Testis (tissue), 2 donors: Measurements from ENCODE around the gene RPTOR.

Source experiments
- POLR2A ChIP-seq: fragments of 450-650 bp; IDR thresholded peaks from one replicate; pipeline ENCODE4 v1.6.1; 2017; ENCODE audit warnings: antibody characterized with exemption, mild to moderate bottlenecking, moderate library complexity
- TF ChIP-seq, protein P1 (sequence below), 3 experiments: fragments of 450-650 bp in 2 of 3; fragments of 200-600 bp in 1 of 3; sonication (generic) in 1 of 3; IDR thresholded peaks; one replicate each; pipeline ENCODE4 v1.5.1; 2016 to 2019; ENCODE audit warnings: antibody characterized with exemption in 3 of 3, mild to moderate bottlenecking in 2 of 3, moderate library complexity in 1 of 3

GRCh38 chr17:80930335-80931279 lies 386.0 kb downstream of the RPTOR start:
- TF ChIP-seq, protein P1, sequence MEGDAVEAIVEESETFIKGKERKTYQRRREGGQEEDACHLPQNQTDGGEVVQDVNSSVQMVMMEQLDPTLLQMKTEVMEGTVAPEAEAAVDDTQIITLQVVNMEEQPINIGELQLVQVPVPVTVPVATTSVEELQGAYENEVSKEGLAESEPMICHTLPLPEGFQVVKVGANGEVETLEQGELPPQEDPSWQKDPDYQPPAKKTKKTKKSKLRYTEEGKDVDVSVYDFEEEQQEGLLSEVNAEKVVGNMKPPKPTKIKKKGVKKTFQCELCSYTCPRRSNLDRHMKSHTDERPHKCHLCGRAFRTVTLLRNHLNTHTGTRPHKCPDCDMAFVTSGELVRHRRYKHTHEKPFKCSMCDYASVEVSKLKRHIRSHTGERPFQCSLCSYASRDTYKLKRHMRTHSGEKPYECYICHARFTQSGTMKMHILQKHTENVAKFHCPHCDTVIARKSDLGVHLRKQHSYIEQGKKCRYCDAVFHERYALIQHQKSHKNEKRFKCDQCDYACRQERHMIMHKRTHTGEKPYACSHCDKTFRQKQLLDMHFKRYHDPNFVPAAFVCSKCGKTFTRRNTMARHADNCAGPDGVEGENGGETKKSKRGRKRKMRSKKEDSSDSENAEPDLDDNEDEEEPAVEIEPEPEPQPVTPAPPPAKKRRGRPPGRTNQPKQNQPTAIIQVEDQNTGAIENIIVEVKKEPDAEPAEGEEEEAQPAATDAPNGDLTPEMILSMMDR (IDR thresholded peaks at IDR 0.05), result no peak
- TF ChIP-seq POLR2A, result no peak
